PC-3 (cell line): Measurements from ENCODE around the gene GRB10. TPM values are rescaled to one million over a fixed set of nuclear protein-coding genes. Genes with fewer than 3 reads are reported as not detected.

Experiments used
- ATAC-seq: fragments of 200-7000 bp; cut with Tn5 transposase; 2 replicates; pipeline ENCODE4 v1.9.1; 2020; ENCODE audit warnings: mild to moderate bottlenecking, moderate library complexity
- BruUV-seq: library from RNA; stranded (reverse); fragments of 400-500 nt; replicated peaks from 2 replicates; lab custom pipeline; 2021; lab: Mats Ljungman, UMichigan
- CTCF ChIA-PET: fragments of 300-600 bp; sonication (Branson Sonifier 250); formaldehyde crosslinking; loops from one replicate; lab custom pipeline; 2022; ENCODE audit warnings: antibody characterized with exemption; lab: Charles Lee
- POLR2A ChIA-PET: fragments of 300-600 bp; sonication (Branson Sonifier 250); formaldehyde crosslinking; loops from one replicate; lab custom pipeline; 2022; ENCODE audit warnings: antibody characterized with exemption; ENCODE audit not compliant: unreplicated experiment; lab: Charles Lee
- DNase-seq: peaks from one replicate; pipeline ENCODE4 v3.0.0-alpha.2; 2015
- H2AFZ ChIP-seq: fragments of 300-600 bp; sonication (generic); 2 replicates; pipeline ENCODE4 v1.6.0; 2016; ENCODE audit warnings: antibody characterized with exemption, low read length
- H3F3A ChIP-seq: fragments of 300-600 bp; sonication (generic); one replicate; pipeline ENCODE4 v1.6.0; 2017; ENCODE audit warnings: antibody characterized with exemption, low read length, control low read depth, mild to moderate bottlenecking; ENCODE audit not compliant: unreplicated experiment
- H3K27ac ChIP-seq: fragments of 300-600 bp; sonication (generic); 2 replicates; pipeline ENCODE4 v1.5.1; 2016; ENCODE audit warnings: mild to moderate bottlenecking, low read length
- H3K27me3 ChIP-seq: fragments of 300-600 bp; sonication (generic); 2 replicates; pipeline ENCODE4 v1.6.1; 2016; ENCODE audit warnings: low read length, mixed read lengths
- H3K36me3 ChIP-seq: fragments of 300-600 bp; sonication (generic); 2 replicates; pipeline ENCODE4 v1.6.1; 2016; ENCODE audit warnings: low read depth, mixed run types, low read length, mixed read lengths
- H3K4me1 ChIP-seq: fragments of 300-600 bp; sonication (generic); 2 replicates; pipeline ENCODE4 v1.5.1; 2016; ENCODE audit warnings: low read length; ENCODE audit not compliant: insufficient read depth
- H3K4me2 ChIP-seq: fragments of 300-600 bp; sonication (generic); 2 replicates; pipeline ENCODE4 v1.6.0; 2016; ENCODE audit warnings: low read length
- H3K4me3 ChIP-seq: fragments of 300-600 bp; sonication (generic); 2 replicates; pipeline ENCODE4 v1.5.1; 2016; ENCODE audit warnings: mild to moderate bottlenecking, low read length, mixed read lengths
- H3K79me2 ChIP-seq: fragments of 300-600 bp; sonication (generic); 2 replicates; pipeline ENCODE4 v1.6.1; 2017; ENCODE audit warnings: low read length, mixed read lengths
- H3K9ac ChIP-seq: fragments of 300-600 bp; sonication (generic); 2 replicates; pipeline ENCODE4 v1.6.0; 2016; ENCODE audit warnings: mild to moderate bottlenecking, low read length
- H3K9me2 ChIP-seq: fragments of 300-600 bp; sonication (generic); replicated peaks from 2 replicates; pipeline ENCODE4 v1.6.1; 2016; ENCODE audit warnings: mixed run types, low read length, mixed read lengths
- H3K9me3 ChIP-seq: fragments of 300-600 bp; sonication (generic); 2 replicates; pipeline ENCODE4 v1.6.1; 2016; ENCODE audit warnings: low read length, mixed read lengths
- H4K20me1 ChIP-seq: fragments of 300-600 bp; sonication (generic); 2 replicates; pipeline ENCODE4 v1.6.1; 2016; ENCODE audit warnings: low read length, mixed read lengths
- EZH2 ChIP-seq: fragments of 300-600 bp; sonication (generic); IDR thresholded peaks from one replicate; pipeline ENCODE4 v1.6.1; 2017; ENCODE audit warnings: antibody characterized with exemption, mild to moderate bottlenecking, low read length; ENCODE audit not compliant: unreplicated experiment
- EZH2phosphoT487 ChIP-seq: fragments of 300-600 bp; sonication (generic); IDR thresholded peaks from 2 replicates; pipeline ENCODE4 v1.6.1; 2018; ENCODE audit warnings: mild to moderate bottlenecking, antibody characterized with exemption, low read length, borderline replicate concordance
- intact Hi-C: fragments of 100-400 bp; cut with micrococcal nuclease; formaldehyde crosslinking; loops from 2 replicates; pipeline ENCODE4 v1.9.0; 2023
- total RNA-seq: library from RNA; depleted of rRNA; stranded (reverse); fragments of >200 nt; gene quantifications from 2 replicates; pipeline ENCODE4 v1.2.3, GENCODE V29; 2014
- TF ChIP-seq, protein P1 (sequence below): fragments of 300-600 bp; sonication (generic); conservative IDR thresholded peaks from 2 replicates; pipeline ENCODE4 v1.5.1; 2017; ENCODE audit warnings: antibody characterized with exemption, low read depth, mild to moderate bottlenecking, low read length

The GRB10 gene
- total RNA-seq, 1 experiment from 2014 or later = 61.3 TPM

DNA sequence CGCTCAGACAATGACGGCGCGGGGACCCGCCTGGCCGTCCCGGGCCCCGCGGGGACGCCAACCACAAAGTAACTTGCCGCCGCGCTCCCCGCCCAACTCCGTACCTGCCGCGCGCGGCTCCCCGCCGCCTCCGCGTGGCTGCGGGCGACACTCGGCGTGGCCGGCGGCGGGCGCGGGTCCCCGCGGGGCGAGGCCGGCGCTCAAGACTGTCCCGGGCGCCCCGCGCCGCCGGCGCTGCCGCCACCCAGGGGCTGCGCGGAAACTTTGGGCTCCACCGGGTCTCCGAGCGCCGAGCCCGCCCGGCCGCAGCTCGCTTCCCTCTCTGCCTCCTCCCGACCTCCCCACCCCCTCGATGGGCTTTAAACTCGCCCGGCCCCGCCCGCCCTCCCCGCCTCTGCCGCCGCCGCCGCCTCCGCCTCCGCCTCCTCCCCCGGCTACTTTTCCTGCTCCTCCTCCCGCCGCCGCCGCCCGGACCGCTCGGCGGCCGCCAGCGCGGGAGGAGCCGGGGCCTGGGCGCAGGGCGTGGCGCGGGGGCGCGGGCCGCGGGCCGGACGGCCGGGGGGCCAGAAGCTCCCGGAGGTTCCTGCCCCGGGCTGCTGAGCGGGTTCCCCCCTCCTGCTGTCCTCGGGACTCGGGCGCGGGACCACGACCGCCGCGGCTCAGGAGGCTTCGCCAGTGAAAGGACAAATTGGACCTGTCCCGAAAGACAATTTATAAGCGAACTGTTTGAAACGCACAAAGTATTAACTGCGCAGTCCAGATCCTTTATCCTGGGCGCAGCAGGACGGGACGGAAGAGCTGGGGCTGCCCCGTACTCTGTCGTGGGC lies 10.6 kb upstream of the GRB10 start:
- Histone ChIP-seq H3K4me1 (peaks cover 15% of the 10 kb centered on the region), H3K4me3 (peak overlapping the region; percentile 65), H3K27ac (peak overlapping the region; percentile 36; the same call in 1 of the 2 replicates), H3K27me3 (no peaks in the 10 kb centered on the region), H3F3A (no peaks in the 10 kb centered on the region), H3K79me2 (peaks cover 42% of the 10 kb centered on the region), H3K9me2 (no peaks in the 10 kb centered on the region), H3K36me3 (peaks cover 10% of the 10 kb centered on the region; the same call in 1 of the 2 replicates), H4K20me1 (peaks cover 40% of the 10 kb centered on the region), H2AFZ (peak overlapping the region; percentile 76), H3K9me3 (no peaks in the 10 kb centered on the region), H3K4me2 (peak overlapping the region; percentile 90), H3K9ac (peak overlapping the region; percentile 74)
- ATAC-seq (peak; percentile 67), DNase-seq (peak; percentile 61)
- CTCF ChIA-PET = no interaction called here
- BruUV-seq = no TSS peak
- intact Hi-C loops = loop anchor here (5.0 kb wide), 2 partner anchors 119 to 254 kb away; no protein-coding TSS in a partner anchor
- POLR2A ChIA-PET = interaction anchor here (0.9 kb wide), 1 partner anchor 28 kb away, joined by 4 read pairs; no protein-coding TSS in a partner anchor
- TF ChIP-seq EZH2 (no peak), EZH2phosphoT487 (no peak)
- TF ChIP-seq, protein P1, sequence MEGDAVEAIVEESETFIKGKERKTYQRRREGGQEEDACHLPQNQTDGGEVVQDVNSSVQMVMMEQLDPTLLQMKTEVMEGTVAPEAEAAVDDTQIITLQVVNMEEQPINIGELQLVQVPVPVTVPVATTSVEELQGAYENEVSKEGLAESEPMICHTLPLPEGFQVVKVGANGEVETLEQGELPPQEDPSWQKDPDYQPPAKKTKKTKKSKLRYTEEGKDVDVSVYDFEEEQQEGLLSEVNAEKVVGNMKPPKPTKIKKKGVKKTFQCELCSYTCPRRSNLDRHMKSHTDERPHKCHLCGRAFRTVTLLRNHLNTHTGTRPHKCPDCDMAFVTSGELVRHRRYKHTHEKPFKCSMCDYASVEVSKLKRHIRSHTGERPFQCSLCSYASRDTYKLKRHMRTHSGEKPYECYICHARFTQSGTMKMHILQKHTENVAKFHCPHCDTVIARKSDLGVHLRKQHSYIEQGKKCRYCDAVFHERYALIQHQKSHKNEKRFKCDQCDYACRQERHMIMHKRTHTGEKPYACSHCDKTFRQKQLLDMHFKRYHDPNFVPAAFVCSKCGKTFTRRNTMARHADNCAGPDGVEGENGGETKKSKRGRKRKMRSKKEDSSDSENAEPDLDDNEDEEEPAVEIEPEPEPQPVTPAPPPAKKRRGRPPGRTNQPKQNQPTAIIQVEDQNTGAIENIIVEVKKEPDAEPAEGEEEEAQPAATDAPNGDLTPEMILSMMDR = no peak

GRCh38 chr7:50792342-50793119 lies 9.8 kb upstream of the GRB10 start:
- no TSS peak for BruUV-seq
- ChIA-PET POLR2A (interaction anchor here (0.9 kb wide), 1 partner anchor 29 kb away, joined by 4 read pairs; no protein-coding TSS in a partner anchor), CTCF (no interaction called here)
- H3K27ac ChIP-seq = peak overlapping the region; percentile 29
- H3F3A ChIP-seq = no peaks in the 10 kb centered on the region
- TF ChIP-seq EZH2 = no peak
- TF ChIP-seq, protein P1 = no peak
- no peak for TF ChIP-seq EZH2phosphoT487
- no peaks in the 10 kb centered on the region for H3K9me3 ChIP-seq
- H3K9me2 ChIP-seq = no peaks in the 10 kb centered on the region
- intact Hi-C loops = loop anchor here (5.0 kb wide), 2 partner anchors 120 to 255 kb away; no protein-coding TSS in a partner anchor
- peak overlapping the region; percentile 83 for H3K4me3 ChIP-seq
- H3K4me2 ChIP-seq = peak overlapping the region; percentile 95
- H3K79me2 ChIP-seq = peaks cover 50% of the 10 kb centered on the region
- DNase-seq (peak; percentile 36), ATAC-seq (peak; percentile 25)
- H4K20me1 ChIP-seq = peaks cover 48% of the 10 kb centered on the region
- H3K27me3 ChIP-seq = no peaks in the 10 kb centered on the region
- H3K36me3 ChIP-seq = peaks cover 11% of the 10 kb centered on the region; the same call in 1 of the 2 replicates
- peak overlapping the region; percentile 79 for H3K9ac ChIP-seq
- H3K4me1 ChIP-seq = peaks cover 15% of the 10 kb centered on the region
- 0 out of 2 replicates have a peak overlapping the region, but pooled peaks have one; percentile 13 for H2AFZ ChIP-seq
